Smooth muscle cell of the brain vasculature (primary cell): ENCODE data around the gene SBK3.
"Not testable (repeated sequence)": the region's sequence is repeated elsewhere in the genome, so short reads cannot be mapped to it uniquely, and the experiment has no call there.

Experiments
- DNase-seq: peaks from one replicate; pipeline ENCODE4 v3.0.0-alpha.2; 2012; ENCODE audit warnings: low read depth, low spot score

The SBK3 gene

DNA sequence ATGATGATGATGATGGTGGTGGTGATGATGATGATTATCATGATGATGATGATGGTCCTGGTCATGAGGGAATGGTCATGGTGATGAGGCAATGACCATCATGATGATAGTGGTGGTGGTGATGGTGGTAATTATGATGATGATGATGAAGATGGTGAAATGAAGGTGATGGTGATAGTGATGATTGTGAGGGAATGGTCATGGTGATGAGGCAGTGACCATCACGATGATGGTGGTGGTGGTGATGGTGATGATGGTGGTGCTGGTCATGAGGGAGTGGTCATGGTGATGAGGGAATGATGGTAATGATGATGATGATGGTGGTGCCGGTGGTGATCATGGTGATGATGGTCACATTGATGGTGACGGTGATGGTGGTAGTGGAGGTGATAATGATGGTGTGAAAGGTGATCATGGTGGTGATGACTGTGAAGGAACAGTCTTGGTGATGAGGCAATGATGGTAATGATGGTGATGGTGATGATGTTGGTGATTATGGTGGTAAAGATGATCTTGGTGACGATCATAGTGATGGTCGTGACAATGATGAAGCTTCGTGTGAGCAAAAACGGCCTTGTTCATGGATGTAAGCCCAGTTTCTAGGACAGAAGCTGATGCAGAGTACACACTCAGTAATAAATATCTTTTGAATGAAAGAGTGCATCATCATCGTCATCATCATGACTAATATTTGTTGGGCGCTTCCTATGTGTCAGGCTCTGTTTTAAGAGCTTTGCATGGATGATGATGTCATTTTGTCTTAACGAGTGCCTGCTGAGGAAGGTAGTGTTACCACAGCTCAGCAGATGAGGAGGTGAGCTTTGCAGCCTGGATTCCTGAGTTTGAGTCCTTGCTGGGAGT, 25.7 kb downstream of the SBK3 start:
- DNase-seq = no peak

DNA sequence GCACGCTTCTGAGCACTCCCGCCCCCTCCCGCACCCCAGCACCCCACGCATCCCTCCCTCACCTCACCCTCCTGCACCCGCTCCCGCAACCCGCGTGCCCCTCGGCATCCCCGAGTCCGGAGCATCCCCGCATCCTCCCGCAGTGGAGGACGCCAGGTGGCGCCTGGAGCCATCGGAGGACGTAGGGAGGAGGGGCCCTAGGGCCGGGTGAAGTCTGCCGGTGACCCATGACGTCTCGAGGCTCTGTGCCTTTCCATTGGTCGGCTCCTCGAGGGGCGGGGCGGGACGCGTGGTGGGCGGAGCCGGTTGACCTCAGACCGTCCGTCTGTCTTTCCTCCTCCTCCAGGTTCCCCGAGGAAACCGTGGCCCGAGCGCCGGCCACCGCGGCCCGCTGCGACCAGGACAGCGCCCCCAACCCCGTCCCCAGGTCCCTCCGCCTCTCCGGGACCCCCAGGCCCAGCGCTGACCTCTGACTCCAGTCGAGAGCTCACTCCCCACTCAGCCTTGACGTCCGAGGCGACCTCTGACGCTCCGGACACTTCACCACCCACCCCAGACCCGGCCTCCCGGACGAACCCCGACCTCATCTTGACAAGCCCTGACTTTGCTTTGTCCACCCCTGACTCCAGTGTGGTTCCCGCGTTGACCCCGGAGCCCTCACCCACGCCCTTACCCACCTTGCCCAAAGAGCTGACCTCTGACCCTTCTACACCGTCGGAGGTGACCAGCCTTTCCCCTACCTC, 28.3 kb downstream of the SBK3 start:
- DNase-seq = peak; percentile 75

DNA sequence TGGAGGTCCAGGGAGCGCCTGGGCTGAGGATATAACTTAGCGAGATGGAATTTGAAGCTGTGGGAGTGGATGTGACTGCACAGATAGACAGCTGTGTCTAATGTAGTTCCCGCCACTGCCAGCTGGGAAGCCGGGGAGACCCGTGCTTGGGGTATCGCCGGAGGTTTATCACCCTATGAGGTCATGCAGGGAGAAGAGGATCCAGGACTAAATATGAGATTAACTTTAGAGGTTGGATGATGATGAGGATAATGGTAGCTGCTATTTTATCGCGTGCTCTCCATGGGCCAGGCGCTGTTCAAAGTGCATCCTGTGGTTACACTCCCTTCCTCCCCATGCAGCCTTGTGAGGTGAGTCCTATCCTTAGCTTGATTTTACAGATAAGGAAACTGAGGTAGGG, 37.2 kb downstream of the SBK3 start:
- DNase-seq = no peak

DNA sequence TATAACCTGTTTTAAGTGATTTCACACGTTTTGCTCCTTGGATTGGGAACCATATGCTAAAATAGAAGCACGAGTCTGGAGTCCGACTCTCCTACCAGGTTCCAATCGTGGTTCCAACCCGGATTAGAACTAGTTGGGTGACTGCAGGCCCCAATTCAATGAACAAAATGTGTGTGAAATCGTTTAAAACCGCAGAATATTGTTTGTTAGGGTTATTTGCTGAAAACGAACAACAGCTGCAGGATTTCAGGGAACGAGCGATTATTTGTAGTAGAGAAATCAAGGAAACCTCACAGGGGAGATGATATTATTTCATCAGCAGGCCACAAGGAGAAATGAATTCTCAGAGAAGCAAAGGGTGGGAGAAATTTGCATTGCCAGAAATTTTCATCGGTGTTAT, 40.4 kb downstream of the SBK3 start:
- DNase-seq = no peak

DNA sequence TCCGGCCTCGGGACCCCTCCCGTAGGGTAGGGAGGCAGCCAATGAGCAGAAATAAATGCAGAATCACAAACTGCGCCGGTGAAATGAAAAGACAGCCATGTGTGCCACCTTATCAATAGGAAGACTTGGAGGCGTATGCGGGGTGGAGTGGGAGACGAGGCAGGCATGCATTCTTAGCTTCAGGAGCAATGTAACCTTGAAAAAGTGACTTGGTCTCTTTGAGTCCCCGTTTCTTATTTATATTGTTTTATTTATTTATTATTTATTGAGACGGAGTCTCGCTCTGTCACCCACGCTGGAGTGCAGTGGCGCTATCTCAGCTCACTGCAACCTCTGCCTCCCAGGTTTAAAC, 41.1 kb downstream of the SBK3 start:
- DNase-seq = no peak

DNA sequence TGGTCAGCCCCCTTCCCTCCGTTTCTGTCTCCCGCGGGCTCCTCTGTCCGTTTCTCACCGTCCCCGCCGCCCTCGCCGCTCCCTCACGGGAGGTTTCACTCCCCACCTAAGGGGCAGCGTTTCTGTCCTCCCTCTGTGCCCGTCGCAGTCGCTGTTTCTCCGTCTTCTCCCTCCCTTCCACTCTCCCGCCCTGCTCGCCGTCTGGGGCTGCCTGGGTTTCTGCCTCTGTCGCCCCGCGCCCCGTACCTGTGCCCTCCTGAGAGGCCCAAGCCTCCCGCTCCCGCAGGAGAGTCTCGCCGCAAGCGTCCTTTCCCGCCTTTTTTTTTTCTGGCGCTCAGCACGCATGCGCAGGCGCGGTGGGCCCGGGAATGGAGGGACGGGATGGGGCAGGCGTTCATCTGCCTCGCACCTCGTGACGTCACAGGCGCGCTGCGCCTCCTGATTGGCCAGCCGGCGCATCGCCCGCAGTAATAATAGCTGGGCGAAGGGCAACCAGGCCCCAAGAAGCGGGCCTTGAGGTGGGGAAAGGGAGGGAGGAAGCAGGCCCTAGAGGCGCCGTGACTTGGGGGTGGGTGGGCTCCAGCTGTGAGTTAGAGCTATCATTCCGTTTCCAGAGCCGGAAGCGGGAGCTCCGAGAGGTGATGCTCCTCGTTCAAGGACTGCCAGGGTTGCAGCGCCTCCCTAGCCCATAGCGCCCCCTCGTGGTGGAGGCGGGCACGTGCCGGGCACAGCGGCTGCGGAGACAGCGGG, 41.7 kb downstream of the SBK3 start:
- DNase-seq = peak; percentile 82

DNA sequence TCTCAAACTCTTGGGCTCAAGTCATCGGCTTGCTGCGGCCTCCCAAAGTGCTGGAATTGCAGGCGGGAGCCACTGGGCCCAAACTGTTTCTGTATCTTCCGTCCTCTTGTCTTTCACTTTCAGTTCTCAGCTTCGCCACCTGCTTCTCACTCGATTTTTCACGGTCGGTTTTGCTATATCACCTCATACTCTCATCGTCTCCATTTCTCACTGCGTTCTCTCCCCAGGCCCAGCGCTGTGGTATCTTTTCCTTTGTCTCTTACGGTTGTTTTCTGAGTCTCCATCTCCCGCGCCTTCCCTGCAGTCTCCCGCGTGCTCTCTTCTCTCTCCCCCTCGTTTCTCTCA, 42.2 kb downstream of the SBK3 start:
- DNase-seq = no peak

DNA sequence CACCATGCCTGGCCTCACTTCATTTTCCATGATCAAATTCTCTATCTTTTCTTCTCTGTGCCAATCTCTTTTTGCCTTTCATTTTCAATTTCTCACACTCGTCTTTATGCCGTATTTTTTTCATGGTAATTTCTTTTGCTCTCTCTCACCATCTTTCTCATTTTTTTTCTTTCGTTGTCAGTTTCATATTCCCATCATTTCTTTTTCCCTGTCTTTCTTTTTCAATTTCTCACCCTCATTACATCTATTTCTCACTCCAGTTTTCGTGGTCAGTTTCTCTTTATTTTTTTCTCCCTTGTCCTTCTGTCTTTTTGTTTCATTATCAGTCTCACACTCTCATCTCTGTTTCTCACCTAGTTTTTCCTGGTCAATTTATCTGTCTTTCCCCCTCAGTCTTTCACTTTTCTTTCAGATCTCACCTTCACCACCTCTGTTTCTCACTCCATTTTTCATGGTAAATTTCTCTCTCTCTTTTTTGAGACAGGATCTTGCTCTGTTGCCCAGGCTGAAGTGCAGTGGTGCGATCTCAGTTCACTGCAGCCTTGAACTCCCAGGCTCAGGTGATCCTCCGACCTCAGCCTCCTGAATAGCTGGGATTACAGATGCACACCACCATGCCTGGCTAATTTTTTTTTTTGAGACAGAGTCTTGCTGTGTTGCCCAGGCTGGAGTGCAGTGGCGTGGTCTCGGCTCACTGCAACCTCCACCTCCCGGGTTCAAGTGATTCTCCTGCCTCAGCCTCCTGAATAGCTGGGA, 43.0 kb downstream of the SBK3 start:
- no peak for DNase-seq

DNA sequence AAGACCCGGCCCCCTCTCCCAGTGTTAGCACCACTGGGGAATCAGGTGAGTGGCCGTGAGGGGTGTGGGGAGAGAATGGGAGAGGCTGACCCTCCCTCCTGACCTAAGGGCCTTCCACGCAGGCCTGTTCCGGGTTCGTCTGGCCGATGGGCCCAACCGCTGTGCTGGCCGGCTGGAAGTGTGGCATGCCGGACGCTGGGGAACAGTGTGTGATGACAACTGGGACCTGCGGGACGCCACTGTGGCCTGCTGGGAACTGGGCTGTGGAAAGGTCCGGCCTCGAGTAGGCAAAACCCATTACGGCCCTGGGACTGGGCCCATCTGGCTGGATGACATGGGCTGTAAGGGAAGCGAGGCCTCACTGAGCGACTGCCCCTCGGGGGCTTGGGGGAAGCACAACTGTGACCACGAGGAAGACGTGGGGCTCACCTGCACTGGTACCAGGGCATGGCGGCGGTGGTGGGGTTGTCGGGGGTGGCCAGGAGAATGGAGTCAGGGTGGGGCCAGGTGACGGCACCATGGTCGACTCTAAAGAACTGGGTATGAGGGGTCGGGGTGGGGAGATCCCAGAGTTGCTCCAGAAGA, 44.9 kb downstream of the SBK3 start:
- no peak for DNase-seq

DNA sequence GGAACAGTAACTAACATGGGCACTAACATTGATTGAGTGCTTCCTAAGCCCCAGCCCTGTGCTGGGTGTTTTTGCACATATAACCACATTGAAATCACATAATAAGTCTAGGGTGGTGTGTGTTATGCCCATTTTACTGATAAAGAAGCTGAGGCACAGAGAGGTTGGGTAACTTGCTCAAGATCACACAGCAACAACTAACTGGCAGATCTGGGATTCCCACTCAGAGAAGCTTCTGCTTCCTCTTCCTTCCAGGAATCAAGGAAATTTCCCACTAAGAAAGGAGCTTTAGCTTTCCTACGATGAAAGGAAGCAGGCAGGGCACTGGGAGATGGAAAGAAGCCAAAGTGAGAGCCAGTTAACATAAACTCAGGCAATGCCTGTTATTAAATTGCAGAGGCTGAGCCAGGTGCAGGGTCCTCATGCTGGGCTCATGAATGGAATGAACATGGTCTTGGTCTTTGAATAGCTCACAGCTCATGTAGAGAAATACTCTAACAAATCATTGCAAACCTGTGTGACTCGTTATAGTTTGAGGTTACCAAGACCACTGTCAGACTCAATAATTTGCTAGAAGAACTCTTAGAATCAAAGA, 47.0 kb downstream of the SBK3 start:
- no peak for DNase-seq

DNA sequence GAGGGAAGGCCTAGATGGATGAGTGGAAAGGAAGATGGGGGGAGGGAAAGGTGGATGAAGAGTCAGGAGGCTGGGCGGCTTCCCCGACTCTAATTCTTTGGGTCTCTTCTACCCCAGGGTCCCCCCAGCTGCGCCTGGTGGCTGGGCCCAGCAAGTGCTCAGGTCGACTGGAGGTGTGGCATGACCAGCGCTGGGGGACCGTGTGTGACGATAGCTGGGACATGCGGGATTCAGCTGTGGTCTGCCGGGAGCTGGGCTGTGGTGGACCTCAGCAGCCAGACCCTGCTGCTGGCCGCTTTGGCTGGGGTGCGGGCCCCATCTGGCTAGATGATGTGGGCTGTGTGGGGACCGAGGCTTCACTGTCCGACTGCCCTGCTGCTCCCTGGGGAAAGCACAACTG, 47.6 kb downstream of the SBK3 start:
- no peak for DNase-seq

DNA sequence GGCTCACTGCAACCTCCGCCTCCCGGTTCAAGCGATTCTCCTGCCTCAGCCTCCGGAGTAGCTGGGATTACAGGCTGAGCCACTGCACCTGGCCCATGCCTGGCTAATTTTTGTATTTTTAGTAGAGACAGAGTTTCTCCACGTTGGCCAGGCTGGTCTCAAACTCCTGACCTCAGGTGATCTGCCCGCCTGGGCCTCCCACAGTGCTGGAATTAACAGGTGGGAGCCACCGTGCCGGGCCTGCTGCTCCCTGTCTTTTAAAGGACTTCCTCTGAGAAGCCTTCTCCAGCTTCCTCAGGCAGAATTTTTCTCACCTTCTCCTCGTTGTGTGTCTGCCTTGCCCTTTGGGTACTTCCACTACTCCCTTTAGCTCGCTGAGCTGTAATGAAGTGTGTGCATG, 48.5 kb downstream of the SBK3 start:
- not testable (repeated sequence) for DNase-seq

DNA sequence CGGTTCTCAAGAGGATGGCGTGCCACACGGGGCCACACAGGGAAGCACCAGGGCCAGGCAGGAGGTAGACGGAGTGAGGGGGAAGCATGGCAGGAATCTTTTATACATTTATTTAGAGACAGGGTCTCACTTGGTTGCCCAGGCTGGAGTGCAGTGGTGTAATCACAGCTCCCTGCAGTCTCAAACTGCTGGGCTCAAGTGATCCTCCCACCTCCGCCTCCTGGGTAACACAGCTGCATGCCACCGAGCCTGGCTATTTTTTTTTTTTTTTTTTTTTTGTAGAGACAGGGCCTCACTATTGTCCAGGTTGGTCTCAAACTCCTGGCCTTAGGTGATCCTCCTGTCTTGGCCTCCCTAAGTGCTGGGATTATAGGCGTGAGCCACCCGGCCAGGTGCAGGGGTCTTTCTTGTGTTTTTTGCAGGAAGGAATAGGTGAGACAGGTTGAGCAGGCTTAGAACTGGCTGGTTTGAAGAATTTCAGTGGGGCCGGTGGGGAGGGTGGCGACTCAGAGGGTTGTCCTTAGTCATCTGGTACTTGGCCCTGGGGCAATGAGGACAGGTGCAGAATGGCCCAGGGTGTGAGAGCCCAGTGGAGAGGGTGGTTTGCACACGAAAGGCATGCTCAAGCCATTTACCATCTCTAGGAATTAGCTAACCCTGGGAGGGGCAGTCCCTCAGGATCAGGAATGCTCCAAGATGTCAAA, 49.5 kb downstream of the SBK3 start:
- no peak for DNase-seq

DNA sequence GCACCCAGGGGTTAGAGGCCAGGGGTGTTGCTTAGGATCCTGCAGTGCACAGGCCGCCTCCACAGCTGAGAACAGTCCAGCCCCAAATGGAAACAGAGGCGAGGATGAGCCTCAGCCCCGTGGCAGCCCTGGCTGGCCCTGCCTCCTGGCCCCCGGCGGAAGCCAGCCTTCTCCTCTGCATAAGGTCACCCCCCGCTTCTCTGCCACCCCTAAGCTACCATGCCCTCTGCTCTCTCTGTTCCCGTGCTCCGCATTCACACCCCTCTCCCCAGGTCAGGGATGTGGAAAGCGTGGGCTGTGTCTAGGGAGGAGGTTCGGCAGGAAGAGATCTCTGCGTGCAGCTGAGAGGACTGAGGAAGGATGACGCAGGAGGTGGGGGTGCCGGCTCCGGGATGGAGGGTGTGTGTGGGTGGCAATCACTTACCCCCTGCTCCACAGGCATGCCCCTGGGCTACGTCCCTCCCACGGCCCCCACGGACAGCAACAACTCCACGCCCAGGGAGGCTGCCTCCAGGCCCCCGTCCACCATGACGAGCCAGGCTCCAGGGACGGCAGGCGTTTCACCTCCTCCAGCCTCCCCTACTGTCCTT, 51.1 kb downstream of the SBK3 start:
- DNase-seq = no peak

DNA sequence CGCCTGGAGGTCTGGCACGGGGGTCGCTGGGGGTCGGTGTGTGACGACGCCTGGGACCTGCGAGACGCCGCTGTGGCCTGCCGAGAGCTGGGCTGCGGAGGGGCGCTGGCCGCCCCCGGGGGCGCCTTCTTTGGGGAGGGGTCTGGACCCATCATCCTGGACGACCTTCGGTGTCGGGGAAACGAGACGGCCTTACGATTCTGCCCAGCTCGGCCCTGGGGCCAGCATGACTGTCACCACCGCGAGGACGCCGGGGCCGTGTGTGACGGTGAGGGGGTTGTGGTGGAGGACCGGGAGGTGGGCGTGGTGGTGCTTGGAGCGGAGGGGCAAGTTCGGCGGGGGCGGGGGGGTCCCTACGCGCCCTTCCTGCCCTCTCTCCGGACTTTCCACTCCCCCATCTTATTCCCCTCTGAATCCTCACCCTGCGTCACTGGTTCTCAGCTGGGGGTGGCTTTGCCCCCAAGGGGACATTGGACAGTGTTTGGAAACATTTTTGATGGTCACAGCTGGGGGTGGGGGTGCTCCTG, 51.6 kb downstream of the SBK3 start:
- DNase-seq = no peak

DNA sequence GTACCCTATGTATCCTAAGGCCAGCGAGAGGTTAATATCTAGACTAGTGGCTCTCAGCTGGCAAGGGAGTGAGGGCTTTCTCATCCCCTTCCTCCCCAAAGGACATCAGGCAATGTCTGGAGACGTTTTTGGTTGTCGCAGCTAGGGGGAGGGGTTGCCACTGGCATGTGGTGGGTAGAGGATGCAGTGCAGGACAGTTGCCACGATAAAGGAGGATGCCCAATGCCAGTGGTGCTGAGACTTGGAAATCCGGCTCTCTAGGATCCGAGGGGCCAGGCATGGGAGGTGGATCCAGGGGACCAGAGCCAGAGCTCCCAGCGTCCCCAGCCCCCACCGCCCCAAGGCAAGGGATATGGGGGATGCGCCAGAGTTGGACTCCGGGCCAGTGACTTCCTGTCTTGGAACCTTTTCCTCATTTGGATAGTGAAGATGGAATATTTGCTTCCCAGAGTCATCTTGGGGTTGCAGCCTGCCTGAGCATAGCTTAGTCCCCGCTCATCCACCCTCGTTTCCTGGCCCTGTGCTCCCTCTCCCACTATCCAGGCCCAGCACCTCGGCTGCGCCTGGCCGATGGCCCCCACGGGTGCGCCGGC, 52.2 kb downstream of the SBK3 start:
- DNase-seq = no peak

DNA sequence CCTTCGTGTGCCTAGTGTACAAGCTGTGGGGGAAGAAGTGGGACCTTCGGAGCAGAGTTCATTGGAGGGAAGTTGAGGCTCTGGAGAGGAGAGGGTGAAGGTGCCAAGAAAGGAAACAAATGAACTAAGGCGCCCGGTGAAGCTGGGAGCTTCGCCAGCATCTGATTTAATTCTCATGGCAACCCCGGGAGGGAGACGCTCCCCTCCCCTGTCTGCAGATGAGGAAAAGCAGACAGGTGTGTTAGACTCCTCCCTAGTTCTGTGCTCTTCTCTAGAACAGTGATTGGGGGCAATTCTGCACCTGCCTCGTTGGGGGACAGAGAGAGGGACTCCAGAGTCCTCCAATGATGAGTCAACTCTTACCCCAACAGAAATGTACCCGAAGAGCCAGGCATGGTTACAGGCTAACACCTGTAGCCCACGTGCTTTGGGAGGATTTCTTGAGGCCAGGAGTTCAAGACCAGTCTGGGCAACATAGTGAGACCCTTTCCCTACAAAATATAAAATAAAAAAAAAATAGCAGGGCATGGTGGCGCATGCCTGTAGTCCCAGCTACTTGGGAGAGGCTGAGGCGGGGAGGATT, 52.9 kb downstream of the SBK3 start:
- DNase-seq = no peak

DNA sequence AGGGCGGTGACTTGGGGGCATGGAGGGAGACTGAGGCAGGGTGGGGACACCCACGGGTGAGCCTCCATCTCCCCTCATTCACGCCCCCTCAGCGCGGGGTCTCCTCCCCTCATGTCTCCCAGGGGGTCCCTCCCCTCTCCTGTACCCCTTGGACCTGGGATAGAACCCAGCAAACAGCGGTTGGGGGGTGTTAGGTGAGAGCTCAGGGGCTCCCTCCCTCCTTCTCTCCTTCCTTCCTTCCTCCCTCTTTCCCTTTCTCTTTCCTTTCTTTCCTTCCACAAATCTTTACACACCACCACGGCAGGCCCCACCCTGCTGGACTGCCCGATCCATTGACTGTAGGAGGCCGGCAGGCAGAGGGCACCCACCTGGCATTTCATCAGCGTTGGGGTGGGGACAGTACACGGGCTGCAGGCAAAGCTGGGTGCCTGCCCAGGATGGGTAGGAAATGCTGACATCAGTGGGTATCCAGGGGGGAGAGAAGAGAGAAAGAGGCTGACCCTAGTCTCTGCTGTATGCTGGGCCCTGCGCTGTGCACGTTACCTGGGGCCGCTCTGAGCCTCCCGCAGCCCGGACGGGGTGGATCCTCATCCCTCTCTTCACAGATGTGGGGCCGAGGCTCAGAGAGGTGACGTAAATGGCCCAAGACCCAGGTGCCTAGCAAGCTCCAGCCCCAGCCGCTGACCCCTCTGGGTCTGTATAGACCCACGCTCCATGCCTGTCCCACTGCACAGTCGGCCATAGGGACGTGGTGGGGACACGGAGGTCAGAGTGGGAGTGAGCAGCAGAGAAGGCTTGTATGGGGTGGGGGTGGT, 53.6 kb downstream of the SBK3 start:
- no peak for DNase-seq
